ENCODE data around the gene TACC3. TPM values are rescaled to one million over a fixed set of nuclear protein-coding genes. Genes with fewer than 3 reads are reported as not detected.

The TACC3 gene
- total RNA-seq, 4 donors from 2014 or later, result 4.8 to 10.3 (median 5.1) TPM

- Histone ChIP-seq H3K4me3 (replicated peaks in 1 of 3) (peak overlapping the region in 1 of 3 donors; percentile 72), H3K9me3 (no peaks in the 10 kb centered on the region), H3K4me1 (peaks cover 13 to 33% of the 10 kb centered on the region in 2 donors), H3K36me3 (peaks cover 3 to 17% of the 10 kb centered on the region in 2 donors), H3K27ac (no peak overlapping the region), H3K27me3 (no peaks in the 10 kb centered on the region)
- intact Hi-C loops (cut with DNase I), result loop anchor here (5.0 to 10.0 kb wide), 2 partner anchors 145 to 367 kb away; no protein-coding TSS in a partner anchor
- 9% methylated on average over 27 of the region's 61 CpGs for WGBS, 2 donors
- TF ChIP-seq, protein P1, sequence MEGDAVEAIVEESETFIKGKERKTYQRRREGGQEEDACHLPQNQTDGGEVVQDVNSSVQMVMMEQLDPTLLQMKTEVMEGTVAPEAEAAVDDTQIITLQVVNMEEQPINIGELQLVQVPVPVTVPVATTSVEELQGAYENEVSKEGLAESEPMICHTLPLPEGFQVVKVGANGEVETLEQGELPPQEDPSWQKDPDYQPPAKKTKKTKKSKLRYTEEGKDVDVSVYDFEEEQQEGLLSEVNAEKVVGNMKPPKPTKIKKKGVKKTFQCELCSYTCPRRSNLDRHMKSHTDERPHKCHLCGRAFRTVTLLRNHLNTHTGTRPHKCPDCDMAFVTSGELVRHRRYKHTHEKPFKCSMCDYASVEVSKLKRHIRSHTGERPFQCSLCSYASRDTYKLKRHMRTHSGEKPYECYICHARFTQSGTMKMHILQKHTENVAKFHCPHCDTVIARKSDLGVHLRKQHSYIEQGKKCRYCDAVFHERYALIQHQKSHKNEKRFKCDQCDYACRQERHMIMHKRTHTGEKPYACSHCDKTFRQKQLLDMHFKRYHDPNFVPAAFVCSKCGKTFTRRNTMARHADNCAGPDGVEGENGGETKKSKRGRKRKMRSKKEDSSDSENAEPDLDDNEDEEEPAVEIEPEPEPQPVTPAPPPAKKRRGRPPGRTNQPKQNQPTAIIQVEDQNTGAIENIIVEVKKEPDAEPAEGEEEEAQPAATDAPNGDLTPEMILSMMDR (IDR thresholded peaks at IDR 0.05), result no peak
- TF ChIP-seq POLR2A (IDR thresholded peaks at IDR 0.05), result no peak
- no peak for DNase-seq
Measured at GRCh38 chr4:1721666-1722550, 587 bp downstream of the TACC3 start.

DNA sequence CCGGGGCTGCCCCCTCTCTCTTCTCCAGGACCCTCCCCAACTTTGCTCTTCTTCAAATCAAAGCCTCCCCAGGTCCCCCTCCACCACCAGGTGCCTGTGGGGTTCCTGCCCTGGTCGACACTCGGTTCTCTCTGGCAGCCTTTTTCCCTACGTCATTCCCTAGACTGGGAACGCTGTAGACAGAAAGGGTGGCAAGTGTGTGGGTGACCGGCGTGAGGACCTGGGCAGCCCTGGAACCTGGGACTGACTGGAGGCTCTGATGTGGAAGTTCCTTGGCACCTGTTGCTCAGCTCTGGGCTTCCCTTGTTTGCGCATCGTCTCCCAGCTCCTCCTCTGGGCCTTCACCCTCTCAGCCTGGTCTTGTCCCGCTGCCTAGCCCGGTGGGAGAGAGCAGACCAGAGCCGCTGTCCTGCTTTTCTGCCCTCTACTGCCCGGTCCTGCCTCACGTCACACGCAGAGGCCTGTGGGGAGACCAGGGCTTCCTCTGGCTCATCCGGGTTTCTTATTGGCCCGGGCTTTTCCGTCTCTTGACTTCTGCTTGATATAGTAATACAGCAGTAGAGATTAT is 1.3 kb downstream of the TACC3 start:
- peaks cover 13 to 40% of the 10 kb centered on the region in 2 donors for H3K4me1 ChIP-seq
- H3K27me3 ChIP-seq, result no peaks in the 10 kb centered on the region
- no peak overlapping the region for H3K27ac ChIP-seq
- WGBS, 2 donors, result 35 to 49% methylated on average over 18 of the region's 18 CpGs
- H3K9me3 ChIP-seq, result no peaks in the 10 kb centered on the region
- H3K36me3 ChIP-seq, result peaks cover 3 to 10% of the 10 kb centered on the region in 2 donors
- DNase-seq, result no peak
- TF ChIP-seq, protein P1 (IDR thresholded peaks at IDR 0.05), result no peak
- TF ChIP-seq POLR2A (IDR thresholded peaks at IDR 0.05), result no peak
- intact Hi-C loops (cut with DNase I), result loop anchor here (5.0 to 10.0 kb wide), 2 partner anchors 145 to 368 kb away; no protein-coding TSS in a partner anchor
- no peak overlapping the region for H3K4me3 ChIP-seq (replicated peaks in 1 of 3)

DNA sequence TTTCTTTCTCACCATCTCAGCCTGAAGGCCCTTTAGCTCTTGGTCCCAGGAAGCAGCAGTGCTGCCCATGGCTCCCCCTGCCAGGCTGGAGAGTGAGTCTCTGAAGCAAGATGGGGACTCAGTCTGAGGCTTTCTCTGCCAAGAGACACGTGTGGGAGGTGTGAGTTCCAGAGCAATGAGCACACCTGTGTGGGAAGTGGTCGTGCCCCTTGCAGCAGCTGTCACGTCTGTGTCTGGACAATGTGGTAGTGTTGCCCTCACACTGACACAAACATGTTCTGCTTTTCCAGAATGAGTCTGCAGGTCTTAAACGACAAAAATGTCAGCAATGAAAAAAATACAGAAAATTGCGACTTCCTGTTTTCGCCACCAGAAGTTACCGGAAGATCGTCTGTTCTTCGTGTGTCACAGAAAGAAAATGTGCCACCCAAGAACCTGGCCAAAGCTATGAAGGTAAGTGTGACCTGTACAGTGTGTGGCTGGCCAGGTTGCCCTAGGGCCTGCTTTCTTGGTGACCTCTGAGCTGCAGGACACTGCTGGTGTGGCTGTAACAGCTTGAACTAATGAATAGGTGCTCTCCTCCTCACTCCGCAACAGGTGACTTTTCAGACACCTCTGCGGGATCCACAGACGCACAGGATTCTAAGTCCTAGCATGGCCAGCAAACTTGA is 1.9 kb downstream of the TACC3 start:
- H3K36me3 ChIP-seq, result peaks cover 0 to 4% of the 10 kb centered on the region in 2 donors
- H3K27ac ChIP-seq, result no peak overlapping the region
- TF ChIP-seq POLR2A (IDR thresholded peaks at IDR 0.05), result no peak
- TF ChIP-seq, protein P1 (IDR thresholded peaks at IDR 0.05), result no peak
- DNase-seq, result no peak
- WGBS, 2 donors, result 71 to 78% methylated on average over 10 to 12 of the region's 12 CpGs
- no peaks in the 10 kb centered on the region for H3K9me3 ChIP-seq
- H3K27me3 ChIP-seq, result no peaks in the 10 kb centered on the region
- peaks cover 13 to 47% of the 10 kb centered on the region in 2 donors for H3K4me1 ChIP-seq
- intact Hi-C loops (cut with DNase I), result loop anchor here (5.0 to 10.0 kb wide), 2 partner anchors 146 to 368 kb away; no protein-coding TSS in a partner anchor
- H3K4me3 ChIP-seq (replicated peaks in 1 of 3), result no peak overlapping the region

- H3K27me3 ChIP-seq, result no peaks in the 10 kb centered on the region
- 96 to 97% methylated on average over 2 to 6 of the region's 10 CpGs for WGBS, 2 donors
- H3K9me3 ChIP-seq, result no peaks in the 10 kb centered on the region
- no peak overlapping the region for H3K27ac ChIP-seq
- peaks cover 0 to 40% of the 10 kb centered on the region in 2 donors for H3K4me1 ChIP-seq
- TF ChIP-seq, protein P1 (IDR thresholded peaks at IDR 0.05), result no peak
- no peak for TF ChIP-seq POLR2A (IDR thresholded peaks at IDR 0.05)
- no peaks in the 10 kb centered on the region for H3K36me3 ChIP-seq
- DNase-seq, result no peak
- H3K4me3 ChIP-seq (replicated peaks in 1 of 3), result no peak overlapping the region
- intact Hi-C loops (cut with DNase I), result loop anchor here (2.0 to 10.0 kb wide), 2 partner anchors 35 to 371 kb away; no protein-coding TSS in a partner anchor
Measured at GRCh38 chr4:1725521-1725920, 4.2 kb downstream of the TACC3 start.
